HG03139 (cell line): ENCODE data around the gene FAM185A.
A peak's percentile ranks its signal among the peaks of the same experiment; 100 is the strongest.
"Not testable (repeated sequence)": the region's sequence is repeated elsewhere in the genome, so short reads cannot be mapped to it uniquely, and the experiment has no call there.

Experiments
- ATAC-seq: cut with Tn5 transposase; IDR thresholded peaks from one replicate; pipeline ENCODE4 v1.9.1; 2021; ENCODE audit not compliant: unreplicated experiment

Gene FAM185A

DNA sequence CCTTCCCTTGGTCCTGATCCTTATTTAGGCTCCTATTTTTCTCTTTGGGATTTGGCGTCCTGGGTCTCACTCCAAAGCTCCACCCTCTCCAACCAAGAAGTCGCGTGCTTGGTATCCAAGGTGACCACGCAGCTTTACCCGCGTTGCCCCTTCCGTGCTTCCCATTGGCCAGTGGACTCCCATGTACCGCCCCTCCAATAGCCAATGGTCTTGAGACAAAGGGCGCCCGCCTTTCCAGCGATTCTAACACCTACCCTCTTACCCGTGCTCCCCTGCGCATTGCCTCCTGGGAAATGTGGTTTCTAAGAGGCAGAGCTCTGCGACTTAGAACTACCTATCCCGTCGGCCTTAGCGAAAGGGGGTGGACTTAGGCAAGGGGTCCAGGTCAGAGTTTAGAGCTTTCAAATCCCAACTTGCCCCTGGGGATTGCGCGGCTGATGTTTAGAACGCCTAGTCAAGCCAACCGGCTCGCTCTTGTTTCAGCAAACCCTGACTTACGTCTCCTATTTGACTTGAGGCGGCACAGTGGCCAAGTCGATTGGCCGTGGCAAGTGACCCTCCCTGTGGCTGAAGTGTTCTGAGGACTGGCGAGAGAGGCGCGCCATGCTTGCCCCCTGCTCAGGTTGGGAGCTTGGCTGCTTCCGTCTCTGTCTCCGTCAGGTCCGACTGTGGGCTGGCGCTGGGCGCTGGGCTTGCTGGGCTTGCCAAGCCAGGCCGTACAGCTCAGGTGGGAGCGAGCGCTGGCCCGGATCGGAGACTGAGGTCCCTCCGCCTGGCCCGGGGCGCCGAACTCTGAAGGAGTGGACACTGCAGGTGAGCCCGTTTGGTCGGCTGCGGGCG is at the start of gene FAM185A:
FAM185A (plus strand) TSS at position 395 of the 840 bp plus-strand sequence; CDS start at position 604, 209 bp downstream.
- ATAC-seq: peak; percentile 98

- ATAC-seq: peak; percentile 64
These were observed 35.6 kb upstream of the FAM185A start for GRCh38 chr7:102713011-102713690.

- ATAC-seq: peak; percentile 74
These were observed 35.1 kb upstream of the FAM185A start for GRCh38 chr7:102713691-102714080.

DNA sequence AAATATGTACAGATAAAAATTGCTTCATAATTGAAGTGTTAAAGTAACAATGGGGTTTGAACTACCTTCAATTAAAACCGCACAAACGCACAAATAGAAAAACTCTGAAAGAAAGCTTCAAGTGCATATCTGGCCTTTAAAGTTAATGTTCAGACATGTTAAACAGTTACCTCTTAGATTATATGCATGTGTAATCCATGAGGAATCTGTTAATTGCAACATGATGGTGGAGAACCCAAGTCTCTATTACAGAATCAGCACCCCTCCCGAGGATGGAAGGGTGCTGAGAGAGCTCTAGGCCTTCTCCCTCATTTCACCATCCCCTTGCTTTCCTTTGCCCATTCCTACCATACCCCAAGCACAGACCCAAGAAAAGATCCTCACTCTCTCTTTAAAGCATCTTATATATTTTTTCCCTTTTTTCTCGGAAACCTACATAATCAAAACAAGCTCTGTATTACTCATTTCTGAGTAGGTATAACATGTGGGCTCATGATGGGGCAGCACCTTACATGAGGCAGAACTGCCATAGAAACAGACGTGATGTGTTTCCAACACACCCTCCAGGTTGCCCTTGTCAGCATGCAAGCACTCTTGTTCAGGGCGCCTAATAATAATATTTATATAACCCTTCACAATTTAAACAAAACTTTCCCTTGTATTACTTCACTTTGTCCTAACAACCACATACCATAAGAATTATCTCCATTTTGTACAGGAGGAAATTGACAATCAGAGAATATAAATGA is 33.9 kb upstream of the FAM185A start:
- ATAC-seq: not testable (repeated sequence)

- ATAC-seq: peak; percentile 49
These were observed 33.1 kb upstream of the FAM185A start for GRCh38 chr7:102715718-102716117.

GRCh38 chr7:102718491-102718890 is 30.3 kb upstream of the FAM185A start:
- not testable (repeated sequence) for ATAC-seq

DNA sequence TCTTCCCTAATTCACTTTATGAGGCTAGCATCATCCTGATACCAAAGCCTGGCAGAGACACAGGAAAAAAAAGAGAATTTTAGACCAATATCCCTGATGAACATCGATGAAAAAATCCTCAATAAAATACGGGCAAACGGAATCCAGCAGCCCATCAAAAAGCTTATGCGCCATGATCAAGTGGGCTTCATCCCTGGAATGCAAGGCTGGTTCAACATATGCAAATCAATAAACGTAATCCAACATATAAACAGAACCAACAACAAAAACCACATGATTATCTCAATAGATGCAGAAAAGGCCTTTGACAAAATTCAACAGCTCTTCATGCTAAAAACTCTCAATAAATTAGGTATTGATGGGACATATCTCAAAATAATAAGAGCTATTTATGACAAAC is 22.6 kb upstream of the FAM185A start:
- not testable (repeated sequence) for ATAC-seq

DNA sequence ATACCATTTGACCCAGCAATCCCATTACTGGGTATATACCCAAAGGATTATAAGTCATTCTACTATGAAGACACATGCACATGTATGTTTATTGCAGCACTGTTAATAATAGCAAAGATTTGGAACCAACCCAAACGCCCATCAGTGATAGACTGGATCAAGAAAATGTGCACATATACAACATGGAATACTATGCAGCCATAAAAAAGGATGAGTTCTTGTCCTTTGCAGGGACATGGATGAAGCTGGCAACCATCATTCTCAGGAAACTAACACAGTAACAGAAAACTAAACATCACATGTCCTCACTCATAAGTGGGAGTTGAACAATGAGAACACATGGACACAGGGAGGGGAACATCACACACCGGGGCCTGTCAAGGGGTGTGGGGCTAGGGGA is 19.1 kb upstream of the FAM185A start:
- not testable (repeated sequence) for ATAC-seq

DNA sequence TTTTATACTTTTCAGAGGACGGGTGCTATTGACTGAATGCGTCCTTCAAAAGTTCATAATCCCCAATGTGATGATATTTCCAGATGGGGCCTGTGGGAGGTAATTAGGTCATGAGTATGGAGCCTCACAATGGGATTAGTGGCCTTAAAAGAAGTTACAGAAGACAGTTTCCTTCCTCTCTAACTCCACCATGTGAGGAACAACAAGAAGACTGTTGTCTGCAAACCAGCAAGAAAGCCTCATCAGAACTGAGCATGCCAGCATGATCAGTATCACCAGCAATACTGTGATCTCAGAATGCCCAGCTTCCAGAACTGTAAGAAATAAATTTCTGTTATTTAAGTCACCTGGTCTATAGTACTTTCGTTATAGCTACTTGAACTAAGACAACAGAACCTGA is 18.4 kb upstream of the FAM185A start:
- ATAC-seq: not testable (repeated sequence)

DNA sequence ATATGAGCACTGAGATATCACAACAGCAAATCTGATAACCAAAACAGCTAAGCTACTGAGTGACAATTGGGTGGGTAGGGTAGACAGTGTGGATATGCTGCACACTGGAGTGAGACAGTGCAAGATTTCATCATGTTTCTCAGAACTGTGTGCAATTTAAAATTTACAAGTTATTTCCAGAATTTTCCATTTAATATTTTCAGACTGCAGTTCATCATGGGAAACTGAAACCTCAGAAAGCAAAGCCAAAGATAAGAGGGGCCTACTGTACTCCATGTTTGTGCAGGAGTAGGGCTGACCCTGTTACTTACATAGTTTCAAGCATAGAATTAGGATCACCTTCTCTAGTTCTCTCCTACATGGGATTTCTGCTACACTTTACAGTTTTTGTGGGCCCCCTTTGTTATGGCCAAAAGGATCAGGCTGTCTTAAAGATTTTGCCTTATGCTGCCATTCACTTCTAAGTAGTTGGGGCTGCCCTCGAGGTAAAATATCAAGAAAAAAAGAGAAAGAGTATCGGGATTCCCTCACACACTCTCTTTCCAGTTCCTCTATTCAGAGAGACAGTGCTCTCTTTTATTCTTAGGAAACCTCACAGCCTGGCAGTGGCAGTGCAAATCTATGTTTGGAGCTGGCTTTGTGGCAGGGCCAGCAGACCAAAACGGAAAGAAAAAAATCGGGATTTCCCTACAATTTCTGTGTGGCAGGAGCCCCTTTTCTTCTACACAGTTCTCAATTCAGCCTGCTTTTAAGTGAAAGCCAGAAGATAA is 6.6 kb upstream of the FAM185A start:
- ATAC-seq: not testable (repeated sequence)

- ATAC-seq: not testable (repeated sequence)
These were observed 4.9 kb upstream of the FAM185A start for GRCh38 chr7:102743861-102744260.

GRCh38 chr7:102745494-102746288 is 3.1 kb upstream of the FAM185A start:
- ATAC-seq: not testable (repeated sequence)

GRCh38 chr7:102749445-102749786 is 617 bp downstream of the FAM185A start:
- ATAC-seq: not testable (repeated sequence)

DNA sequence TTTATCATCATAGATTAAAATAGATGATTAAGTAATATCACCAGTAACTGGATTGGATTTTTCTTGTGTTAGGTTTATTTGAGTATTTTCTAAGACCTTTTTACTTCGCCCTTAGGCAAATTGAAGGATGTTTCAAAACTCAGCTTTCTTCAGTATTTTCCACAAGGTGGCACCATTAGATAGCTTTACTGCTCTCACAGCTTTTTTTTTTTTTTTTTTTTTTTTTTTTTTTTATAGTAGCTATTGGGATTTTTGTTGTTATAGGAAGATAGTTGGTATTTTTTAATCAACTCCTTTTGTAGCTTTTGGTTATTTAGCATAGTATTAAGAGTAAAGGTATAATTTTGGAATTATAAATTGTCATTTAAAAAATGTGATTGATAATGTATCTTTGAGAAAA is 9.4 kb downstream of the FAM185A start:
- ATAC-seq: not testable (repeated sequence)

DNA sequence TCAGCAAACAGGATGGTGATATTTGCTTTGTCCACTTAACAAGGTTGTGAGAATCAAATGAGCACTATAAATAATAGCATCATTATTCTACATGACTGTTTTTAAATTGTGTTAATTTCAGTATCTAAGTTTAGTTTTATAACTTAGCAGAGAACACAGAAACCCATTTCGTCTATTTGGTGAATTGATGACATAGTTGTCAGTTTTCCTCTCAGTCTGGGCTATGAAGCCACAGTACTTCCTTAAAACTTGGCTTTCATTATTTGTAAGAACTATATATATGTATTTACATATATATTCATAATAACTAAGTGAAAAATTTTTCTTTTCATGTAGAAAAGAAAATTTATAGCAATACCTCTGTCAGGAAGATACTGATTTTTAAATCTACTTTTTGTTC is 11.1 kb downstream of the FAM185A start:
- not testable (repeated sequence) for ATAC-seq

DNA sequence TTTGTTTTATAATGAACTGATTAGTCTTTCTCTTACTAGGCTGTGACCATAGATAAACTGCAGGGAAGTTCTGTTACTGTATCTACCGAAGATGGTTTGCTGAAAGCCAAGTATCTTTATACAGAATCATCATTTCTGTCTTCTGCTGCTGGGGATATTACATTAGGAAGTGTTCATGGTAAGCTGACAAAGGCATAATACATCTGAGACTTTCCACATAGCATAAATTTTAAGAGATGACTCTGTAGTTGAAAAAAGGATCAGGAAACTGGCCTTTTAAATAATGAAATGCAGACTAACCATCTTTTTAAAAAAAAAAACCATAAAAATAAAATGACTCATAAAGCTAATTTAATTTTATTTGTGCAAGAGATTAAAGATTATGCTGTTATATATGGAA is 12.4 kb downstream of the FAM185A start:
- not testable (repeated sequence) for ATAC-seq

DNA sequence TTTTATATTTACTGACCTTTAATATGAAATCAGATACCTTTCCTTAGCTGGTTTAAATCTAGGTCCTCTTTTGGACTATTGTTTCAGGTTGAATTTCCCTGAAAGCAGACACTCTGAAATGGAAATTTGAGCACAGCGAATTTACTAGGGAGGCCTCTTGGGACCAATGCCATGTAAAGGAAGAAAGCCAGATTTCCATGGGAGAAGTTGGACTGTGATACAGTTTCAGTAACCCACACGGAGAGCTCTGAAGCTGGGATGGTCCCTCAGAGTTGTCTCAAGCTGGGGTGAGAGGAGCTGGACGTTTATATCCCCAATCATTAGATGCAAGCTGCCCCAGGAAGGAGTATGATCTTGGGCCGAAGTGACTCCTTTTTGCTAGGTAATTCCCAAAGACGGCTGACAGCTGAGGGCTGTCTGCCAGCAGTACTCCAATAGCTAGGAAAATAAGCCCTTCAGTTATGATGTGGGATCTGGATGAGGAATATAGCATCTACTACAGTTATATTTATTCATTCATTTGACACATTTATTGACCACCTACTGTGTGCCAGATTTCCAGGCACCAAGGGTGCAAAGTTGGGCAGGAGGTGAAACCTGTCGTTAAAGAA is 14.6 kb downstream of the FAM185A start:
- ATAC-seq: not testable (repeated sequence)

DNA sequence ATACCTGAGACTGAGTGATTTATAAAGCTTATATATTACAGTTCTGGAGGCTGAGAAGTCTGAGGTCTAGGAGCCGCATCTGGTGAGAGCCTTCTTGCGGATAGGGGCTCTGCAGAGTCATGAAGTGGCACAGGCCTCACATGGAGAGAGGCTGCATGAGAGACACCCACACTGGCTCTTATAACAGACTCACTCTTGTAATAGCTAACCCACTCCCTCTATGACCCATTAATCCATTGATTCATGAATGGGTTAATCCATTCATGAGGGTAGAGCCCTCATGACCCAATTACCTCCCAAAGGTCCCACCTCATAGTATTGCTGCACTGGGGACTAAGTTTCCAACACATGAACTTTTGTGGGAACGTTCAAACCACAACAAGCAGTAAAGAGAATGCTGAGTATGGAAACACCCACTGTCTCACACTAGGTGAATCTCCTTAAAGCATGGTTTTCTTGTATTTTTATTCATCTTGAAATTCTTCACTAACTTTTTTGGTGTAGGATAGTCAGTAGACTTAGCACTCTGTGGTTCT is 20.9 kb downstream of the FAM185A start:
- not testable (repeated sequence) for ATAC-seq

DNA sequence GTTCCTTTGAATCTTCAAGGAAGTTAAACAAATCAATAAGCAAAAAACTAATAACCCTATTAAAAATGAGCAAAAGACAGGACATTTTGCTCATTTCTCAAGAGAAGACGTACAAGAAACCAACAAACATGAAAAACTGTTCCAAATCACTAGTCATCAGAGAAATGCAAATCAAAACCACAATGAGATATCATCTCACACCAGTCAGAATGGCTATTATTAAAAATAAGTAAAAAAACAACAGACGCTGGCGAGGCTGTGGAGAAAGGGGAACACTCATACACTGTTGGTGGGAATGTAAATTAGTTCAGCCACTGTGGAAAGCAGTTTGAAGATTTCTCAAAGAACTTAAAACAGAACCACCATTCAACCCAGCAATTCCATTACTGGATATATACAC is 21.7 kb downstream of the FAM185A start:
- not testable (repeated sequence) for ATAC-seq
